IPS DF 19.7 (cell line): Measurements from ENCODE around the gene RBBP4.

Experiments
- DNase-seq: peaks from one replicate; pipeline ENCODE4 v3.0.0-alpha.2; 2013; ENCODE audit warnings: low read depth, low spot score

The RBBP4 gene

GRCh38 chr1:32719681-32720275 lies 68.8 kb downstream of the RBBP4 start:
- DNase-seq, result no peak

- no peak for DNase-seq
These were observed 73.9 kb downstream of the RBBP4 start for GRCh38 chr1:32724678-32725614.

DNA sequence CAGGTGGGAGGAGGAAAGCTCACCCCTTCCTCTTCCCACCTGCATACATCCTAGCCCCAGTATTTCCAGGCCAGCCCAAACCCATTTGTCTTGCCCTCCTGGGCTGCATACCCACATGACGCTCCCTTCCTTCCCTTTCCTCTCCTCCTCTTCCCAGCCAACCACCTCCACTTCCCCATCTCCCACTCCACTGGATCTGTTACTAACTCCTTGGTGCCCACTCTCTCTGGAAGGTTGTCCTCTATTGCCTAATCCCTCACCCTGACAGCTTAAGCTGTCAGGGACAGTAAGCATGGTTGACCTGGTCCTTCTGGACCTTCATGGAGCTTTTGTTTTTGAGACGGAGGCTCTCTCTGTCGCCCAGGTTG lies 74.6 kb downstream of the RBBP4 start:
- DNase-seq, result no peak

- no peak for DNase-seq
These were observed 76.9 kb downstream of the RBBP4 start for GRCh38 chr1:32727876-32728275.

- DNase-seq, result no peak
These were observed 77.5 kb downstream of the RBBP4 start for GRCh38 chr1:32728413-32729077.

- no peak for DNase-seq
These were observed 78.4 kb downstream of the RBBP4 start for GRCh38 chr1:32729254-32730046.

- DNase-seq, result no peak
These were observed 82.7 kb downstream of the RBBP4 start for GRCh38 chr1:32733582-32734321.
